ENCODE data around the gene RBMS1.

Gene RBMS1

GRCh38 chr2:160493227-160494028 lies at the start of gene RBMS1:
TSS of gene RBMS1 (minus strand) at chr2:160493807. CDS start at chr2:160493363, 444 bp downstream.
- DNase-seq (ENCODE audit: low spot score) = no peak

GRCh38 chr2:160541745-160542144 lies 48.1 kb upstream of the RBMS1 start:
- DNase-seq (ENCODE audit: low spot score) = no peak

- DNase-seq (ENCODE audit: low spot score) = no peak
Measured at GRCh38 chr2:160538559-160539355, 45.1 kb upstream of the RBMS1 start.

GRCh38 chr2:160538115-160538514 lies 44.5 kb upstream of the RBMS1 start:
- no peak for DNase-seq (ENCODE audit: low spot score)

GRCh38 chr2:160534996-160535395 lies 41.4 kb upstream of the RBMS1 start:
- DNase-seq (ENCODE audit: low spot score) = no peak

GRCh38 chr2:160534249-160534648 lies 40.6 kb upstream of the RBMS1 start:
- no peak for DNase-seq (ENCODE audit: low spot score)

- DNase-seq (ENCODE audit: low spot score) = no peak
Measured at GRCh38 chr2:160533482-160533881, 39.9 kb upstream of the RBMS1 start.

GRCh38 chr2:160532388-160532787 lies 38.8 kb upstream of the RBMS1 start:
- no peak for DNase-seq (ENCODE audit: low spot score)

GRCh38 chr2:160522951-160523710 lies 29.5 kb upstream of the RBMS1 start:
- DNase-seq (ENCODE audit: low spot score) = no peak

GRCh38 chr2:160517731-160518130 lies 24.1 kb upstream of the RBMS1 start:
- no peak for DNase-seq (ENCODE audit: low spot score)

- no peak for DNase-seq (ENCODE audit: low spot score)
Measured at GRCh38 chr2:160516547-160517365, 23.1 kb upstream of the RBMS1 start.

GRCh38 chr2:160515120-160515519 lies 21.5 kb upstream of the RBMS1 start:
- DNase-seq (ENCODE audit: low spot score) = no peak

- DNase-seq (ENCODE audit: low spot score) = no peak
Measured at GRCh38 chr2:160513120-160513519, 19.5 kb upstream of the RBMS1 start.

- DNase-seq (ENCODE audit: low spot score) = no peak
Measured at GRCh38 chr2:160512491-160512890, 18.9 kb upstream of the RBMS1 start.

- DNase-seq (ENCODE audit: low spot score) = no peak
Measured at GRCh38 chr2:160510617-160511016, 17.0 kb upstream of the RBMS1 start.

GRCh38 chr2:160509016-160509415 lies 15.4 kb upstream of the RBMS1 start:
- no peak for DNase-seq (ENCODE audit: low spot score)

- DNase-seq (ENCODE audit: low spot score) = no peak
Measured at GRCh38 chr2:160507464-160507863, 13.9 kb upstream of the RBMS1 start.

- DNase-seq (ENCODE audit: low spot score) = no peak
Measured at GRCh38 chr2:160507046-160507407, 13.4 kb upstream of the RBMS1 start.

- DNase-seq (ENCODE audit: low spot score) = no peak
Measured at GRCh38 chr2:160506371-160507045, 12.9 kb upstream of the RBMS1 start.

- no peak for DNase-seq (ENCODE audit: low spot score)
Measured at GRCh38 chr2:160505256-160505655, 11.6 kb upstream of the RBMS1 start.

GRCh38 chr2:160502478-160502877 lies 8.9 kb upstream of the RBMS1 start:
- no peak for DNase-seq (ENCODE audit: low spot score)
